Mesenchymal stem cell (in vitro differentiated cells and primary cell): ENCODE measurements around the gene TCF4.

Source experiments
- DNase-seq: peaks from one replicate; pipeline ENCODE4 v3.0.0-alpha.2; 2013
- H2AFZ ChIP-seq: one replicate; pipeline ENCODE4 v1.6.1; 2013; ENCODE audit warnings: low read depth, mild to moderate bottlenecking, control low read depth, inconsistent platforms, low read length, moderate library complexity
- H2AK5ac ChIP-seq: 2 replicates; pipeline ENCODE4 v1.6.1; 2013; ENCODE audit warnings: low read length, moderate library complexity, mild to moderate bottlenecking, inconsistent platforms; ENCODE audit not compliant: severe bottlenecking
- H2BK120ac ChIP-seq: one replicate; pipeline ENCODE4 v1.6.1; 2013; ENCODE audit warnings: low read depth, mild to moderate bottlenecking, inconsistent platforms, low read length, moderate library complexity
- H2BK12ac ChIP-seq, 2 experiments: one replicate each; pipeline ENCODE4 v1.6.1; 2013; ENCODE audit warnings: inconsistent platforms in 2 of 2, low read length in 2 of 2, mild to moderate bottlenecking in 2 of 2, moderate library complexity in 2 of 2, control low read depth in 1 of 2
- H2BK15ac ChIP-seq: one replicate; pipeline ENCODE4 v1.6.1; 2013; ENCODE audit warnings: mild to moderate bottlenecking, low read depth, inconsistent platforms; ENCODE audit not compliant: poor library complexity, severe bottlenecking
- H2BK5ac ChIP-seq: 2 replicates; pipeline ENCODE4 v1.6.1; 2013; ENCODE audit warnings: low read depth, mild to moderate bottlenecking, low read length, control low read depth, inconsistent platforms; ENCODE audit not compliant: poor library complexity, severe bottlenecking
- H3K14ac ChIP-seq, 2 experiments: one replicate each; pipeline ENCODE4 v1.6.1; 2013; ENCODE audit warnings: inconsistent platforms in 2 of 2, low read length in 2 of 2, control low read depth in 1 of 2, mild to moderate bottlenecking in 1 of 2, moderate library complexity in 1 of 2
- H3K18ac ChIP-seq, 2 experiments: one replicate each; pipeline ENCODE4 v1.6.1; 2013; ENCODE audit warnings: inconsistent platforms in 2 of 2, low read length in 2 of 2, control low read depth in 1 of 2, low read depth in 1 of 2, mild to moderate bottlenecking in 1 of 2
- H3K23ac ChIP-seq, 2 experiments: one replicate each; pipeline ENCODE4 v1.6.1; 2013; ENCODE audit warnings: inconsistent platforms in 2 of 2, low read length in 2 of 2, mild to moderate bottlenecking in 2 of 2, moderate library complexity in 2 of 2, control low read depth in 1 of 2
- H3K27ac ChIP-seq: 2 replicates; pipeline ENCODE4 v1.5.1; 2013; ENCODE audit warnings: mild to moderate bottlenecking, moderate library complexity, low read length, control low read depth, inconsistent platforms; ENCODE audit not compliant: poor library complexity, severe bottlenecking
- H3K27me3 ChIP-seq, 2 experiments: 2 replicates each; pipeline versions ENCODE4 v1.6.1 to v1.7.0; 2013; ENCODE audit warnings: low read length in 2 of 2, mild to moderate bottlenecking in 2 of 2, moderate library complexity in 2 of 2, control low read depth in 1 of 2, inconsistent platforms in 1 of 2; ENCODE audit not compliant: control insufficient read depth in 1 of 2, insufficient read depth in 1 of 2
- H3K36me3 ChIP-seq, 2 experiments: 2 replicates each; pipeline versions ENCODE4 v1.6.1 to v1.7.0; 2013; ENCODE audit warnings: low read length in 2 of 2, control low read depth in 1 of 2, inconsistent platforms in 1 of 2, low read depth in 1 of 2, mild to moderate bottlenecking in 1 of 2; ENCODE audit not compliant: insufficient read depth in 2 of 2, control insufficient read depth in 1 of 2
- H3K4ac ChIP-seq, 2 experiments: one replicate each; pipeline ENCODE4 v1.6.1; 2013; ENCODE audit warnings: inconsistent platforms in 2 of 2, low read length in 2 of 2, mild to moderate bottlenecking in 2 of 2, moderate library complexity in 2 of 2, control low read depth in 1 of 2, low read depth in 1 of 2
- H3K4me1 ChIP-seq: 2 replicates; pipeline ENCODE4 v1.6.1; 2013; ENCODE audit warnings: low read depth, low read length, control low read depth; ENCODE audit not compliant: control insufficient read depth, insufficient read depth
- H3K4me2 ChIP-seq: 2 replicates; pipeline ENCODE4 v1.6.1; 2013; ENCODE audit warnings: low read length, mild to moderate bottlenecking, inconsistent platforms; ENCODE audit not compliant: poor library complexity, severe bottlenecking
- H3K4me3 ChIP-seq, 2 experiments: 2 replicates each; pipeline versions ENCODE4 v1.5.1 to v1.7.0; 2013; ENCODE audit warnings: low read length in 2 of 2, mild to moderate bottlenecking in 2 of 2, control low read depth in 1 of 2, low read depth in 1 of 2; ENCODE audit not compliant: insufficient read depth in 1 of 2
- H3K79me1 ChIP-seq: replicated peaks from 2 replicates; pipeline ENCODE4 v1.6.1; 2013; ENCODE audit warnings: mild to moderate bottlenecking, control low read depth, low read length, inconsistent platforms; ENCODE audit not compliant: poor library complexity, severe bottlenecking
- H3K9ac ChIP-seq: 2 replicates; pipeline ENCODE4 v1.7.0; 2013; ENCODE audit warnings: mild to moderate bottlenecking, low read length, moderate library complexity
- H3K9me3 ChIP-seq: 2 replicates; pipeline ENCODE4 v1.7.0; 2013; ENCODE audit warnings: mild to moderate bottlenecking, low read length; ENCODE audit not compliant: control insufficient read depth
- H4K8ac ChIP-seq: one replicate; pipeline ENCODE4 v1.6.1; 2013; ENCODE audit warnings: inconsistent platforms, mild to moderate bottlenecking, low read length, moderate library complexity
- H4K91ac ChIP-seq: one replicate; pipeline ENCODE4 v1.6.1; 2013; ENCODE audit warnings: mild to moderate bottlenecking, low read length, inconsistent platforms
- WGBS: methylation state at CpG from one replicate; pipeline ENCODE4 v1.1.7; 2013; ENCODE audit warnings: mixed read lengths; 5-methylcytosine and 5-hydroxymethylcytosine counted together

TCF4 gene

DNA sequence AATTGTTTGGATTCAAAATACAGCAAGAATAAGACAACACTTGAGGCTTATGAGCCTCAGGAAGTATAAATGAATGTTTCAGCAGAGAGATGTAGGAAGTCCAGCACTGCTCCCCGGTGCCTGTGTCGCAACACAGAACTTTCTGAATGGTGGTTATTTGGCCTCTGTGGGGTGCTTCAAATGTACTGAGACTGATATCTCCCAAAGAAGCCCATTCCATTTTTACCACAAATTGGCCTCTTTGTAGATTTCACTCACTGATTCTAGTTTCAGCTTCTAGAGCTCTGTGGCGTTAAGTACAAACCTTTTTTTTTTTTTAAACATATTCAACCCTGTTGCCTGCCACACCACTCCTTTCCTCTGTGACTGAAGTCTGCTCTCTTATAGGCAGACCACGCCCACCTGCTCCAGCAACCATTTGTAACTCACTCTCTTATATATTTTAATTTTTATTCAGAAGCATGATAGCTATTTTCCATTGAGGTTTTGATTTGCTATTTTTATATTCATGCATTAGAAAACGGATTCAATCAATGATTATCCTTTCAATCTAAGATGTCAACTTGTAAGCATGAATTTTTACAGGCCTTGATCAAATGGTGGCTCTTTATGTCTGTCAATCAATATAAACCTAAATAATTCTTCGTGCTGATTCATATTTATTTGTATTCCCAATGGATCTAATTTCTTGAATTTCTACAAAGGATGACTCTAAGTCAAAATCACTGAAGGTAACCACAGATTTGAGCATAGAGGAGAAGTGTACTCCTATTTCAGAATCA, 351.7 kb downstream of the TCF4 start:
- Histone ChIP-seq H3K27me3 (no peaks in the 10 kb centered on the region), H3K14ac (no peak overlapping the region), H3K9ac (peak overlapping the region; percentile 18), H2AK5ac (no peak overlapping the region), H2BK15ac (no peak overlapping the region), H3K4me1 (no peaks in the 10 kb centered on the region), H3K4ac (no peak overlapping the region), H3K36me3 (peaks cover 5 to 61% of the 10 kb centered on the region in 2 experiments), H2AFZ (no peak overlapping the region), H2BK12ac (no peak overlapping the region), H3K27ac (no peak overlapping the region), H3K4me2 (no peak overlapping the region), H3K18ac (no peak overlapping the region), H3K79me1 (peaks cover 2% of the 10 kb centered on the region), H3K9me3 (no peaks in the 10 kb centered on the region), H3K23ac (no peak overlapping the region), H4K91ac (no peak overlapping the region), H3K4me3 (no peak overlapping the region), H2BK120ac (no peak overlapping the region), H2BK5ac (no peak overlapping the region), H4K8ac (no peak overlapping the region)
- DNase-seq = peak; percentile 46
- WGBS = 64% methylated on average over 3 of the region's 6 CpGs

- no peak overlapping the region for H3K4me3 ChIP-seq
- no peak overlapping the region for H3K4ac ChIP-seq
- no peak overlapping the region for H2BK15ac ChIP-seq
- H2BK5ac ChIP-seq = no peak overlapping the region
- no peak overlapping the region for H2BK120ac ChIP-seq
- no peak overlapping the region for H3K18ac ChIP-seq
- no peaks in the 10 kb centered on the region for H3K4me1 ChIP-seq
- no peak for DNase-seq
- H3K14ac ChIP-seq = no peak overlapping the region
- H2AK5ac ChIP-seq = no peak overlapping the region
- no peaks in the 10 kb centered on the region for H3K9me3 ChIP-seq
- no peak overlapping the region for H3K27ac ChIP-seq
- H4K8ac ChIP-seq = no peak overlapping the region
- H3K23ac ChIP-seq = no peak overlapping the region
- no peak overlapping the region for H4K91ac ChIP-seq
- peaks cover 5 to 61% of the 10 kb centered on the region in 2 experiments for H3K36me3 ChIP-seq
- H3K9ac ChIP-seq = peak overlapping the region; percentile 38
- no peak overlapping the region for H2BK12ac ChIP-seq
- H3K27me3 ChIP-seq = no peaks in the 10 kb centered on the region
- WGBS = 97% methylated on average over 3 of the region's 3 CpGs
- peaks cover 2% of the 10 kb centered on the region for H3K79me1 ChIP-seq
- H3K4me2 ChIP-seq = no peak overlapping the region
- no peak overlapping the region for H2AFZ ChIP-seq
Measured at GRCh38 chr18:55235094-55235461, 352.9 kb downstream of the TCF4 start.

DNA sequence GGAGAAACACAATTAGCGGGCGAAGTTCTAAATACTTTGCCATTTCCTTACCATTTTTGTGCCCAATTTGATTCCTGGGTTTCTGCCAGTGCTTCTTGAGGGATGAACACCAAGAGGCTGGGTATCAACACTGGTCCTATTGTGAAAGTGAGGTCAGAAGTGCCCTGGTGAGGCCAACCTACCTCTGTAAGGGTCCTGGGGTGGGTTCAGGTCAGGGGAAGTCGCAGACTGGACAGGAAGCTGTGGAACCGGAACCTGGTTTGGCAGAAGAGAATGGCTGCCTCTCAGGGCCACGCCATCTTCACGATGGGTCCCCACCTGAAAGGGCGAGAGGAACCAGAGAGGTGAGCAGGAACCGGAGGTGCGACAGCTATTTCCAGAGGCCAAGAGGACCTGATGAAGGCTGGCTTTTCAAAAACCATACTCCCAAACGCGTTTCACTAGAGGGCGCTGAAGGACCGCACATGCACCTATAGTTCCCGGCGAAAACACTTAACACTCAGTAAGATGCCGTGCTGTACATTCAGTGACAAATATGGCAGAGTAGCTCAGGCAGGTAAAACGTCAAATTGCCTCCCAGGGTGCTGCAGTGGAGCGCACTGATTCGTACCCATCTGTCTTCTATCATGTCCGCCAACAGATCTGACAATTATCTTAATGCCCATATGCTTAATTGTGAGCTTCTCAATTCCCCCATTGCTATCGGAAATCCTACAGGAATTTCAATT, 353.5 kb downstream of the TCF4 start:
- H3K27ac ChIP-seq = no peak overlapping the region

GRCh38 chr18:55233857-55234256, 354.1 kb downstream of the TCF4 start:
- Histone ChIP-seq H2AFZ (no peak overlapping the region), H4K8ac (no peak overlapping the region), H2BK12ac (no peak overlapping the region), H3K4me3 (no peak overlapping the region), H4K91ac (no peak overlapping the region), H2BK5ac (no peak overlapping the region), H3K4me1 (no peaks in the 10 kb centered on the region), H3K27me3 (no peaks in the 10 kb centered on the region), H3K23ac (no peak overlapping the region), H3K4me2 (no peak overlapping the region), H2AK5ac (no peak overlapping the region), H3K18ac (no peak overlapping the region), H2BK15ac (no peak overlapping the region), H3K4ac (no peak overlapping the region), H3K27ac (no peak overlapping the region), H3K9me3 (no peaks in the 10 kb centered on the region), H3K36me3 (peaks cover 5 to 67% of the 10 kb centered on the region in 2 experiments), H3K14ac (no peak overlapping the region), H2BK120ac (no peak overlapping the region), H3K9ac (no peak overlapping the region), H3K79me1 (peaks cover 2% of the 10 kb centered on the region)
- no peak for DNase-seq
- WGBS = 94% methylated on average over 5 of the region's 5 CpGs

More for the DNA sequence above, 353.5 kb downstream of the TCF4 start:
- 51% methylated on average over 21 of the region's 21 CpGs for WGBS
- H3K4me1 ChIP-seq = no peaks in the 10 kb centered on the region
- no peak overlapping the region for H2BK5ac ChIP-seq
- no peak overlapping the region for H3K4me3 ChIP-seq
- no peak overlapping the region for H4K91ac ChIP-seq
- H3K14ac ChIP-seq = no peak overlapping the region
- peak overlapping the region; percentile 73 for H2AK5ac ChIP-seq
- H3K36me3 ChIP-seq = peaks cover 5 to 66% of the 10 kb centered on the region in 2 experiments
- no peak overlapping the region for H3K4ac ChIP-seq
- no peak overlapping the region for H2BK120ac ChIP-seq
- no peaks in the 10 kb centered on the region for H3K9me3 ChIP-seq
- H2AFZ ChIP-seq = no peak overlapping the region
- H3K27me3 ChIP-seq = no peaks in the 10 kb centered on the region
- H3K18ac ChIP-seq = peak overlapping the region in 1 of 2 experiments; percentile 29
- peak overlapping the region; percentile 13 for H4K8ac ChIP-seq
- H3K79me1 ChIP-seq = peaks cover 2% of the 10 kb centered on the region
- no peak overlapping the region for H2BK15ac ChIP-seq
- peak; percentile 77 for DNase-seq
- no peak overlapping the region for H3K4me2 ChIP-seq
- H2BK12ac ChIP-seq = peak overlapping the region; percentile 2 to 96
- H3K9ac ChIP-seq = no peak overlapping the region
- no peak overlapping the region for H3K23ac ChIP-seq
